Measurements from ENCODE around the gene SLC35A3.
"Not testable (repeated sequence)": the region's sequence is repeated elsewhere in the genome, so short reads cannot be mapped to it uniquely, and the experiment has no call there.

The SLC35A3 gene

DNA sequence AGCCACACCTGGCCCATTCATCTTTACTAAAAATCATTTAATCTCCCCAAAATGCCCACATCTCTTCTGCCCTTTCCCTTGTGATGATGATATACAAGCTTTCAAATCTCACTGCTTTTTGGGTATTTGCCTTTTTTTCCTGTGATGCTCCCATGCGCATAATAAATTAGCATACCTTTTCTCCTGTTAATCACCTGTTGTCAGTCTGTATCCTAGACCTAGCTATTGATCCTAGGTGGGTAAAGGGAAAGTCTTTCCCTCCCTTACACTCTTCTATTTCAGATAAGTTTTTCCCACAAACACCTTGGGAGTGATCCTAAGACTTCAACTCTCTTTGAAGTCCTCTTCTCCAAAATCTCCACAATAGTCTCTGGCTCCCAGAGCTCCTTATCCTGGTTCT lies 12.0 kb upstream of the SLC35A3 start:
- Histone ChIP-seq H3K9ac (ENCODE audit: low read depth, low read length) (no peak overlapping the region), H3K36me3 (ENCODE audit: control insufficient read depth, insufficient read depth, low read length) (no peaks in the 10 kb centered on the region), H3K9me3 (ENCODE audit: control insufficient read depth, insufficient read depth, low read length) (no peaks in the 10 kb centered on the region), H3K4me1 (ENCODE audit: control insufficient read depth, insufficient read depth, low read length) (peaks cover 5% of the 10 kb centered on the region), H3K4me3 (ENCODE audit: low read depth, low read length) (no peak overlapping the region), H3K27me3 (ENCODE audit: control insufficient read depth, insufficient read depth, low read length) (no peaks in the 10 kb centered on the region)

GRCh38 chr1:99959189-99959705 lies 10.5 kb upstream of the SLC35A3 start:
- not testable (repeated sequence) for H3K4me1 ChIP-seq (ENCODE audit: control insufficient read depth, insufficient read depth, low read length); H3K4me3 ChIP-seq (ENCODE audit: low read depth, low read length); H3K9me3 ChIP-seq (ENCODE audit: control insufficient read depth, insufficient read depth, low read length); H3K27me3 ChIP-seq (ENCODE audit: control insufficient read depth, insufficient read depth, low read length); H3K9ac ChIP-seq (ENCODE audit: low read depth, low read length); H3K36me3 ChIP-seq (ENCODE audit: control insufficient read depth, insufficient read depth, low read length)

DNA sequence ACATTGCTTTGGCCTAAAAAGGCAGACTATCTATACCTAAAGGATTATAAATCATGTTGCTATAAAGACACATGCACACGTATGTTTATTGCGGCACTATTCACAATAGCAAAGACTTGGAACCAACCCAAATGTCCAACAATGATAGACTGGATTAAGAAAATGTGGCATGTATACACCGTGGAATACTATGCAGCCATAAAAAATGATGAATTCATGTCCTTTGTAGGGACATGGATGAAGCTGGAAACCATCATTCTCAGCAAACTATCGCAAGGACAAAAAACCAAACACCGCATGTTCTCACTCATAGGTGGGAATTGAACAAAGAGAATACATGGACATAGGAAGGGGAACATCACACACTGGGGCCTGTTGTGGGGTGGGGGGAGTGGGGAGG lies 9.5 kb upstream of the SLC35A3 start:
- H3K4me1 ChIP-seq (ENCODE audit: control insufficient read depth, insufficient read depth, low read length); H3K27me3 ChIP-seq (ENCODE audit: control insufficient read depth, insufficient read depth, low read length); H3K36me3 ChIP-seq (ENCODE audit: control insufficient read depth, insufficient read depth, low read length); H3K9ac ChIP-seq (ENCODE audit: low read depth, low read length); H3K9me3 ChIP-seq (ENCODE audit: control insufficient read depth, insufficient read depth, low read length); H3K4me3 ChIP-seq (ENCODE audit: low read depth, low read length): not testable (repeated sequence)

GRCh38 chr1:99963041-99963795 lies 6.6 kb upstream of the SLC35A3 start:
- Histone ChIP-seq H3K4me1 (ENCODE audit: control insufficient read depth, insufficient read depth, low read length) (peaks cover 4% of the 10 kb centered on the region), H3K9ac (ENCODE audit: low read depth, low read length) (no peak overlapping the region), H3K9me3 (ENCODE audit: control insufficient read depth, insufficient read depth, low read length) (no peaks in the 10 kb centered on the region), H3K4me3 (ENCODE audit: low read depth, low read length) (no peak overlapping the region), H3K27me3 (ENCODE audit: control insufficient read depth, insufficient read depth, low read length) (no peaks in the 10 kb centered on the region), H3K36me3 (ENCODE audit: control insufficient read depth, insufficient read depth, low read length) (no peaks in the 10 kb centered on the region)

DNA sequence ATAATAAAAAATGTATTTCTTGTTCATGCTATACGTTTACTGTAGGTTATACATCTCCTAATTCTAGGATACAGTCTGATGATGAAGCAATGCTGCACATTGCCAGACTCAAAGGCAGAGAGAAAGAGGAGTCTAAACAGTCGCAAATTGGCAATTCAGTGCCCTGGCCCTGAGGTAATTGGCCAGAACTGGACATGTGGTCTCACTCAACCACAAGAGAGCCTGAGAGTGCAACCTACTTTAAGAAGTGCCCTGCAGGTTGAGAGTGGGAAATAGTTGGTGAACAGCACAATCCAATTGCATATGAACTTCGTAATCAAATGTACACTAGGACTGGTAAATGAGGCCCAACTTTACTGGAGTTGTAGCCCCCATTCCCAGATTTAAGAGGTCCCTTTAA lies 5.0 kb upstream of the SLC35A3 start:
- no peaks in the 10 kb centered on the region for H3K9me3 ChIP-seq (ENCODE audit: control insufficient read depth, insufficient read depth, low read length)
- H3K36me3 ChIP-seq (ENCODE audit: control insufficient read depth, insufficient read depth, low read length) = no peaks in the 10 kb centered on the region
- no peak overlapping the region for H3K9ac ChIP-seq (ENCODE audit: low read depth, low read length)
- peaks cover 9% of the 10 kb centered on the region for H3K4me1 ChIP-seq (ENCODE audit: control insufficient read depth, insufficient read depth, low read length)
- no peaks in the 10 kb centered on the region for H3K27me3 ChIP-seq (ENCODE audit: control insufficient read depth, insufficient read depth, low read length)
- no peak overlapping the region for H3K4me3 ChIP-seq (ENCODE audit: low read depth, low read length)

DNA sequence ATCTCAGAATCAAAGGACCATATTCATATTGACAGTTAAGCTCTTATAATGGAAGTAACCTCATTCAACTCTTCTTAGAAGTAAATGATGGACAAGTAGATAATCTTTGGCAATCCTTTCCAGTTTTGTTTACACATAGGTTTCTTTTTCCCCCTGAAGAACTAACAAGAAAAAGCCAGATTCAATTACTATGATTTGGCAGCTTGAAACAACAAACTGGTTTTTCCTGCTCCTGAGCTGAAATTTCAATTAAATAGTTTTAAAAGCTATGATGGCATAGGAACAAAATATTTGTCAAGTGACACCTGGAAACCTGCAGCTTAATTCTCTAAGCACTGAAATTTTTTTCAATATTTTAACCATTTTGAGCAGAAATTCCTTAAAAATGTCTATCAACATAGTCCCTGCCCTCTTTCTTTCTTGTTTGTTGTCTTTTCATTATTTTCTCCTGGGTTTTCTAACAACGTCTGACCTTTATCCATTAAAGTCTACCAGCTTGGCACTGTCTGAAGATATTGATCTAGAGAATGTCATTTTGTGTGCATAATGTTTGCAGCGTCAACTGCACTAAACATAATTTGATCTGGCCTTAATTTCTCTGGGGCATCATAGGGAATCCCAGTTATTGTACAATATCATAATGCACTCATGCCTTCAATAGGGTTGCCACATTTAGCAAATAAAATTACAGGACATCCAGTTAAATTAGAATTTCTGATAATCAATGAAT lies 4.0 kb upstream of the SLC35A3 start:
- Histone ChIP-seq H3K9me3 (ENCODE audit: control insufficient read depth, insufficient read depth, low read length) (no peaks in the 10 kb centered on the region), H3K4me3 (ENCODE audit: low read depth, low read length) (no peak overlapping the region), H3K4me1 (ENCODE audit: control insufficient read depth, insufficient read depth, low read length) (peaks cover 9% of the 10 kb centered on the region), H3K9ac (ENCODE audit: low read depth, low read length) (no peak overlapping the region), H3K36me3 (ENCODE audit: control insufficient read depth, insufficient read depth, low read length) (no peaks in the 10 kb centered on the region), H3K27me3 (ENCODE audit: control insufficient read depth, insufficient read depth, low read length) (no peaks in the 10 kb centered on the region)

DNA sequence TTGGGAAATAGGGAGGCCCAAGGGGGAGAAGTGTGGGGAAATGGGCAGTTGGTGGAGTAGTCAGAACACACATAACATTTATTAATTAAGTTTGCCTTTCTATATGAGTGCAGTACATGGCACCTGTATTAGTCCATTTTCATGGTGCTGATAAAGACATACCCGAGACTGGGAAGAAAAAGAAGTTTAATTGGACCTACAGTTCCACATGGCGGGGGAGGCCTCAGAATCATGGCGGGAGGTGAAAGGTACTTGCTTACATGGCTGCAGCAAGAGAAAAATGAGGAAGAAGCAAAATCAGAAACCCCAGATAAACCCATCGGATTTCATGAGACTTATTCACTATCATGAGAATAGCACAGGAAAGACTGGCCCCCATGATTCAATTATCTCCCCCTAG lies 1.6 kb upstream of the SLC35A3 start:
- Histone ChIP-seq H3K4me1 (ENCODE audit: control insufficient read depth, insufficient read depth, low read length) (peaks cover 9% of the 10 kb centered on the region), H3K9ac (ENCODE audit: low read depth, low read length) (no peak overlapping the region), H3K36me3 (ENCODE audit: control insufficient read depth, insufficient read depth, low read length) (no peaks in the 10 kb centered on the region), H3K9me3 (ENCODE audit: control insufficient read depth, insufficient read depth, low read length) (no peaks in the 10 kb centered on the region), H3K4me3 (ENCODE audit: low read depth, low read length) (no peak overlapping the region), H3K27me3 (ENCODE audit: control insufficient read depth, insufficient read depth, low read length) (no peaks in the 10 kb centered on the region)

DNA sequence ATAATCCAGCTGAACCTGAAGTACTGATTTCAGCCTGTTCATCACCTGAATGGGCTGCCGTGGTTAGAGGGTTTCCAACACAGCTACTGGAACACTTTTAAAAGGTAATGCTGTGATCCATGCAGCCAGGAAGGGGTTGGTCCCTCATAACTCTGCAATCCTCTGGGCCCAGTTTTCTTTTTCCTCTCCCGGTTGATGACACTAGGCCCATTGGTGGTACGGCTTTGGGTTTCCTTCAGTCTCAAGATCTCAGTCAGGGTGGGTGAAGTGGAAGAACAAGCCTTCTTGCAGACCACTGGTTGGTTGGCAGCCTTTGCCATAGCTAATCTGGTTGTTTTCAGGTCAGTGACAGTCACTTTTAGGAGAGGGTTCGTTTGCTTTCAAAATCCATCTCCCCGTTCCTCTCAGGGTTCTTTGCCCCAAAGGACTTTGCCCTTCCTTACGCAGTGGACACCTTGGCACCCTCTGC lies 502 bp upstream of the SLC35A3 start:
- H3K36me3 ChIP-seq (ENCODE audit: control insufficient read depth, insufficient read depth, low read length) = no peaks in the 10 kb centered on the region
- H3K9me3 ChIP-seq (ENCODE audit: control insufficient read depth, insufficient read depth, low read length) = no peaks in the 10 kb centered on the region
- H3K27me3 ChIP-seq (ENCODE audit: control insufficient read depth, insufficient read depth, low read length) = no peaks in the 10 kb centered on the region
- peak overlapping the region; percentile 82 for H3K9ac ChIP-seq (ENCODE audit: low read depth, low read length)
- peak overlapping the region; percentile 95 for H3K4me3 ChIP-seq (ENCODE audit: low read depth, low read length)
- H3K4me1 ChIP-seq (ENCODE audit: control insufficient read depth, insufficient read depth, low read length) = peaks cover 9% of the 10 kb centered on the region

DNA sequence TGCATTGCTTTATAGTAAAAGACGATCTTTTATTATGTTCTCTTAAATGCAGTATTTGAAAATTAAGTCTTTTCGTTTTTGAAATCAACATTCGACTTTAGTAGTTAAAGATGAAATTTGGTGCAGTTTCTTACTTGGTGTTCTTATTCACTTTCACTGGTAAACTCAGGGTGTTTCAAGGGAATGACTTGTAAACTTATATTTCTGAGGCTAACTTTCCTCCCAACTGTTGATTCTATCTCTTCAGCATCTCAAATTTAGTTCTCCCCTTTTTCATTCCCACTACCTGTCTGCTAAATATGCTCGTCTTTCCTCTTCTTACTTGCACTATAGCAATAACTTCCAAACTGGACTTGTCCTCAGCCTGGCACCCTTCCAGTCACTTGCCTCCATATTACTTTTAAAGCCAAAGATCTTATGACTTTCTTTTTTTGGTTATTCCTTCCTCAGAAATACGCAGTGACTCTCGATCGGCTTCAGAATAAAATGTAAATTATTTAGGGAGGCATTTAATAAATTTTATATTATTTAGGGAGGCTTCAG lies 988 bp downstream of the SLC35A3 start:
- Histone ChIP-seq H3K4me3 (ENCODE audit: low read depth, low read length) (peak overlapping the region; percentile 95), H3K9ac (ENCODE audit: low read depth, low read length) (no peak overlapping the region), H3K36me3 (ENCODE audit: control insufficient read depth, insufficient read depth, low read length) (no peaks in the 10 kb centered on the region), H3K27me3 (ENCODE audit: control insufficient read depth, insufficient read depth, low read length) (no peaks in the 10 kb centered on the region), H3K9me3 (ENCODE audit: control insufficient read depth, insufficient read depth, low read length) (no peaks in the 10 kb centered on the region), H3K4me1 (ENCODE audit: control insufficient read depth, insufficient read depth, low read length) (peaks cover 6% of the 10 kb centered on the region)

DNA sequence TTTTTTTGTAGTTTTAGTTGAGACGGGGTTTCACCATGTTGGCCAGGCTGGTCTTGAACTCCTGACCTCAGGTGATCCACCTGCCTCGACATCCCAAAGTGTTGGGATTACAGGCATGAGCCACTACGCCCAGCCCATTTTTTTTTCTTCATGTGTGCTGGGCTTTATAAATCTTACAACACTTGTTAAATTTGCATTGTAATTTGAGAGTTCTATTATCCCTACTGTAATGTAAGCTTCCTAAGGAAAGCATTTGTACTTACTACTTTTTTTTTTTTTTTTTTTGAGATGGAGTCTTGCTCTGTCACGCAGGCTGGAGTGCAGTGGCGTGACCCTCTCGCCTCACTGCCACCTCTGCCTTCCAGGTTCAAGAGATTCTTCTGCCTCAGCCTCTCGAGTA lies 2.3 kb downstream of the SLC35A3 start:
- H3K9ac ChIP-seq (ENCODE audit: low read depth, low read length); H3K4me3 ChIP-seq (ENCODE audit: low read depth, low read length); H3K4me1 ChIP-seq (ENCODE audit: control insufficient read depth, insufficient read depth, low read length); H3K36me3 ChIP-seq (ENCODE audit: control insufficient read depth, insufficient read depth, low read length); H3K27me3 ChIP-seq (ENCODE audit: control insufficient read depth, insufficient read depth, low read length); H3K9me3 ChIP-seq (ENCODE audit: control insufficient read depth, insufficient read depth, low read length): not testable (repeated sequence)

DNA sequence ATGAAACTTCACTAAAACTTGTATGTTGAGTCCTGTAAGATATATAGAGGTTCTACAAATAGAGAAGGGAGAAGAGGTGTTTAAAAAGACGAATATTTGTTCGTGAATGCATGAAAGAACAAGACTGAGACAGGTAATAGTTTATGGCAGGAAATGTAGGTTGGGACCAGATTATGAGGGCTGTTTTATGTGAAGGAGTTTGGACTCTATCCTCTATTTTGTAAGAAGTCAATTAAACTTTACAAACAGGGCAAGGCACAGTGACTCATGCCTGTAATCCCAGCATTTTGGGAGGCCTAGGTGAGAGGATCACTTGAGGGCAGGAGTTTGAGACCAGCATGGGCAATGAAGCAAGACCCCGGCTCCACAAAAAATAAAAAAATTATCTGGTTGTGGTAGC lies 5.7 kb downstream of the SLC35A3 start:
- no peak overlapping the region for H3K4me3 ChIP-seq (ENCODE audit: low read depth, low read length)
- no peaks in the 10 kb centered on the region for H3K27me3 ChIP-seq (ENCODE audit: control insufficient read depth, insufficient read depth, low read length)
- no peaks in the 10 kb centered on the region for H3K9me3 ChIP-seq (ENCODE audit: control insufficient read depth, insufficient read depth, low read length)
- no peaks in the 10 kb centered on the region for H3K4me1 ChIP-seq (ENCODE audit: control insufficient read depth, insufficient read depth, low read length)
- no peaks in the 10 kb centered on the region for H3K36me3 ChIP-seq (ENCODE audit: control insufficient read depth, insufficient read depth, low read length)
- no peak overlapping the region for H3K9ac ChIP-seq (ENCODE audit: low read depth, low read length)

GRCh38 chr1:99977326-99977725 lies 7.5 kb downstream of the SLC35A3 start:
- not testable (repeated sequence) for H3K36me3 ChIP-seq (ENCODE audit: control insufficient read depth, insufficient read depth, low read length); H3K9me3 ChIP-seq (ENCODE audit: control insufficient read depth, insufficient read depth, low read length); H3K4me3 ChIP-seq (ENCODE audit: low read depth, low read length); H3K27me3 ChIP-seq (ENCODE audit: control insufficient read depth, insufficient read depth, low read length); H3K4me1 ChIP-seq (ENCODE audit: control insufficient read depth, insufficient read depth, low read length); H3K9ac ChIP-seq (ENCODE audit: low read depth, low read length)
